G401.6 (cell line): ENCODE data around the gene F3.

Experiments used
- FAIRE-seq: peaks from 2 replicates; lab custom pipeline; 2012; peaks lifted over from hg19 to GRCh38; lab: Jason Lieb, UNC

The F3 gene

GRCh38 chr1:94527447-94528031, 14.0 kb downstream of the F3 start:
- no peak for FAIRE-seq

- FAIRE-seq, result no peak
These were observed 15.2 kb downstream of the F3 start for GRCh38 chr1:94526152-94526980.

GRCh38 chr1:94524531-94524930, 17.0 kb downstream of the F3 start:
- FAIRE-seq, result no peak

GRCh38 chr1:94522304-94522703, 19.3 kb downstream of the F3 start:
- FAIRE-seq, result no peak

- FAIRE-seq, result no peak
These were observed 22.2 kb downstream of the F3 start for GRCh38 chr1:94519351-94519750.

GRCh38 chr1:94515296-94515947, 26.1 kb downstream of the F3 start:
- peak; percentile 28 for FAIRE-seq

GRCh38 chr1:94514095-94514727, 27.3 kb downstream of the F3 start:
- no peak for FAIRE-seq

- FAIRE-seq, result no peak
These were observed 28.7 kb downstream of the F3 start for GRCh38 chr1:94512816-94513215.

- no peak for FAIRE-seq
These were observed 37.0 kb downstream of the F3 start for GRCh38 chr1:94504601-94505000.

- FAIRE-seq, result no peak
These were observed 38.4 kb downstream of the F3 start for GRCh38 chr1:94503153-94503552.

- no peak for FAIRE-seq
These were observed 39.6 kb downstream of the F3 start for GRCh38 chr1:94501935-94502334.

- FAIRE-seq, result peak; percentile 3
These were observed 40.1 kb downstream of the F3 start for GRCh38 chr1:94501426-94501825.

- peak; percentile 33 for FAIRE-seq
These were observed 45.3 kb downstream of the F3 start for GRCh38 chr1:94496076-94496755.

- FAIRE-seq, result no peak
These were observed 51.0 kb downstream of the F3 start for GRCh38 chr1:94490556-94490955.

- no peak for FAIRE-seq
These were observed 54.6 kb downstream of the F3 start for GRCh38 chr1:94486990-94487389.

- FAIRE-seq, result peak; percentile 28
These were observed 60.1 kb downstream of the F3 start for GRCh38 chr1:94481473-94481933.

GRCh38 chr1:94479682-94480081, 61.9 kb downstream of the F3 start:
- no peak for FAIRE-seq
